Spinal cord (tissue), 10 donors: ENCODE results near the gene SLC4A1. TPM values are rescaled to one million over a fixed set of nuclear protein-coding genes. Genes with fewer than 3 reads are reported as not detected.
"Not testable (repeated sequence)": the region's sequence is repeated elsewhere in the genome, so short reads cannot be mapped to it uniquely, and the experiment has no call there.

Source experiments
- DNase-seq, 6 donors: peaks; one replicate each; pipeline versions ENCODE4 v3.0.0 to v3.0.0-alpha.2; 2013 to 2015; ENCODE audit warnings: low spot score in 6 of 6, low read depth in 4 of 6
- H3K27ac ChIP-seq: one replicate; pipeline ENCODE4 v1.5.1; 2013; ENCODE audit warnings: low read depth, low read length, control low read depth
- H3K27me3 ChIP-seq: one replicate; pipeline ENCODE4 v1.6.1; 2013; ENCODE audit warnings: low read length; ENCODE audit not compliant: control insufficient read depth, insufficient read depth
- H3K36me3 ChIP-seq: one replicate; pipeline ENCODE4 v1.6.1; 2013; ENCODE audit warnings: low read length; ENCODE audit not compliant: control insufficient read depth, insufficient read depth
- H3K4me1 ChIP-seq: one replicate; pipeline ENCODE4 v1.6.1; 2013; ENCODE audit warnings: low read length; ENCODE audit not compliant: control insufficient read depth, insufficient read depth
- H3K4me3 ChIP-seq: one replicate; pipeline ENCODE4 v1.5.1; 2013; ENCODE audit warnings: low read depth, low read length, control low read depth
- H3K9me3 ChIP-seq: one replicate; pipeline ENCODE4 v1.6.1; 2013; ENCODE audit warnings: low read length; ENCODE audit not compliant: control insufficient read depth, insufficient read depth
- WGBS: methylation state at CpG from one replicate; pipeline ENCODE4 v1.1.5; 2013; ENCODE audit warnings: missing lambda C conversion rate; ENCODE audit not compliant: insufficient coverage; 5-methylcytosine and 5-hydroxymethylcytosine counted together
- polyA plus RNA-seq, 2 donors: library from polyadenylated mRNA; unstranded; fragments of 120-200 nt; gene quantifications; one replicate each; pipeline ENCODE4 v1.2.1, GENCODE V29; 2013; ENCODE audit not compliant: insufficient read length in 2 of 2
- total RNA-seq, 2 donors: library from RNA; depleted of rRNA in 1 of 2; stranded (reverse); fragments of 120-200 nt in 1 of 2; fragments of >200 nt in 1 of 2; gene quantifications; one replicate each; pipeline versions ENCODE4 v1.2.3 to v1.2.4, GENCODE V29; 2013 to 2014
- donor health status: healthy.

The SLC4A1 gene
- total and polyA plus RNA-seq, 4 donors: 3.9 to 34.6 (median 8.9) TPM

- no peaks in the 10 kb centered on the region for H3K36me3 ChIP-seq
- H3K4me1 ChIP-seq: peaks cover 8% of the 10 kb centered on the region
- H3K9me3 ChIP-seq: no peaks in the 10 kb centered on the region
- DNase-seq: no peak
- H3K27me3 ChIP-seq: no peaks in the 10 kb centered on the region
- no peak overlapping the region for H3K4me3 ChIP-seq
- WGBS: 80% methylated on average over 1 of the region's 10 CpGs
- H3K27ac ChIP-seq: no peak overlapping the region
Observed at GRCh38 chr17:44247876-44248736, 19.8 kb downstream of the SLC4A1 start.

DNA sequence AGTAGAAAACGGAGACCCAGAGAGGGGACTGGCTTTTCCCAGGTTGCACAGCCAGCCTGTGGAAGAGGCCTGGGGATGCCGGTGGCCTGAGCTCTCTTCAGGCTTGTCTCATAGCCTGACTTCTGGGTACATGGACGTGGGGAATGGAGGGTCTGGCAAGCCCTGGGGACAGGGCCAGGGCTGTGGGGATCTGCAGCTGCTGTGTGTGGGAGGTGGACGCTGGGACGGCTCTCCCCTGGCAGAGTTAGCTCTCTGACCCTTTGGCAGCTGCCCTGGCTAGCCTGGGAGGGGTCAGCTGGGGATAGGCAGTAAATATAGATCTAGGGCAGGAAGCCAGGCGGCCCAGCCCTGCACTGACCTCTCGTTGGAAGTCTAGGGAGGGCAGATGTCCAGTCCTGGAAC, 20.5 kb downstream of the SLC4A1 start:
- no peak overlapping the region for H3K27ac ChIP-seq
- 65% methylated on average over 7 of the region's 7 CpGs for WGBS

DNA sequence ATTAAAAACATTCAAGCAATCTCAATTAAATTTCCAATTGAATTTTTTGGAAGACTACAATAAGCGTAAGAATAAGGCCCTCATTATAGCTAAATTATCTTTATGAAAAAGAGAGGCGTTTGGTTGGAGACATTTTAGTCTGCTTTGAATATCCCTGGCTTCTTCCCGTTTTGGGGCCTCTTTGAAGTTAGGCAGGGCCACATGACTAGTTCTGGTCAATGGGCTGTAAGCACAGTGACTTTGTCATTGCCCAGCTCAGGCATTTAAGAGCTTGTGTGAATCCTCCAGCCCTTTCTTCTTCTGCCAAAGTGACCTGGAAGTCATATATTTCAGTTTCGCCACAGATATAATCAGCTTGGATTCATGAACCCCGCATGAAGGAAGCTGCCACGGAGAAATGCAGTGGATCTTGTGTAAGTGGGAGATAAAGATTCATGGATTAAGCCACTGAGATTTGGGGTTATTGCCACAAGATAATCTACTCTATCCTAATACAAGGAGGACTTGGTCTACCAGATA, 26.8 kb downstream of the SLC4A1 start:
- Histone ChIP-seq H3K27me3 (no peaks in the 10 kb centered on the region), H3K9me3 (no peaks in the 10 kb centered on the region), H3K4me3 (no peak overlapping the region), H3K27ac (no peak overlapping the region), H3K36me3 (no peaks in the 10 kb centered on the region), H3K4me1 (peaks cover under 1% of the 10 kb centered on the region)
- DNase-seq: no peak
- 57% methylated on average over 2 of the region's 6 CpGs for WGBS

More for the DNA sequence above, 20.5 kb downstream of the SLC4A1 start:
- DNase-seq: no peak
- H3K36me3 ChIP-seq: no peaks in the 10 kb centered on the region
- no peaks in the 10 kb centered on the region for H3K27me3 ChIP-seq
- H3K4me3 ChIP-seq: no peak overlapping the region
- no peaks in the 10 kb centered on the region for H3K9me3 ChIP-seq
- H3K4me1 ChIP-seq: peaks cover 8% of the 10 kb centered on the region

GRCh38 chr17:44237886-44238285, 30.0 kb downstream of the SLC4A1 start:
- not testable (repeated sequence) for H3K36me3 ChIP-seq, H3K4me1 ChIP-seq, H3K4me3 ChIP-seq, H3K27ac ChIP-seq, H3K27me3 ChIP-seq, H3K9me3 ChIP-seq, DNase-seq
- WGBS: 90% methylated on average over 6 of the region's 28 CpGs

DNA sequence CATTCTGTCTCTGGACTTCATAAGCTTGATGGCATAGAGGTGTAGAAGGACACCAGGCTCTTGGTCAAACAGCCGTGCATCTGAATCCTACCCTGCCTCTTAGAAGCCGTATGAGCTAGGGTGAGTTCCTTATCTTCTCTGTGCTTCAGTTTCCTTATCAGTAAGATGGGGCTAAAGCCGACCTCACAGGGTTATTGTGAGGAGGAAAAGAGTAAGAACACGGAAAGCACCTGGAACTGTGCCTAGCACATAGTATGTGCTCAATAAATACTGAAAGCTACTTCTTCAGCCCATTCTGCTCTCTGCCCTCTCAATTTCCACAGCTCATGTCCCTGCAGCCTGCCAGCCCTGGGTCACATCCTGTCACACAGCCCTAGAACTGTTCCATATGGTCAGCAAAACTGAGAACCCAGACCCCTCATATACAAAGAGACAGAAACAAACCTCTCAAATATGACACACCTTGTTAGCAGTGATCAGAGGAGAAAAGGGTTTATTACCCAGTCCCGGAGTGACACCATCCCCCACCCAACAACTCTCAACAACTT, 31.4 kb downstream of the SLC4A1 start:
- 75% methylated on average over 1 of the region's 5 CpGs for WGBS
- Histone ChIP-seq H3K27me3 (no peaks in the 10 kb centered on the region), H3K36me3 (no peaks in the 10 kb centered on the region), H3K9me3 (no peaks in the 10 kb centered on the region), H3K4me3 (no peak overlapping the region), H3K4me1 (no peaks in the 10 kb centered on the region), H3K27ac (no peak overlapping the region)
- DNase-seq: no peak

DNA sequence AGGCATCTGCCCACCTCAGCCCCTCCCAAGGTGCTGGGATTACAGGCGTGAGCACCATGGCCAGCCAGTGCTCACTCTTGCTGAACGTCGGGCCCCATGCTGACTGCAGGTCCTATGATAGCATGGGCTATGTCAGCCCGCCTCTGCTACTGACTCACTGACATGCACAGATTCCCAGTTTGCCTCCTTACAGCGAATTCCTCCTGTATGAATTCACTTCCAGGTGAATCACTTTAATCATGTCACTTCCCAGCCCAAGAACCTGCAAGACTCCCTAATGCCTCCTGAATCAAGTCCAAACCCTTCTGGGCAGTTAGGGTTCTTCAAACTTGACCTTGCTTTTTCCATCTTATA, 32.4 kb downstream of the SLC4A1 start:
- Histone ChIP-seq H3K27me3 (no peaks in the 10 kb centered on the region), H3K4me3 (no peak overlapping the region), H3K27ac (no peak overlapping the region), H3K9me3 (no peaks in the 10 kb centered on the region), H3K4me1 (no peaks in the 10 kb centered on the region), H3K36me3 (no peaks in the 10 kb centered on the region)
- 72% methylated on average over 5 of the region's 5 CpGs for WGBS
- DNase-seq: no peak

DNA sequence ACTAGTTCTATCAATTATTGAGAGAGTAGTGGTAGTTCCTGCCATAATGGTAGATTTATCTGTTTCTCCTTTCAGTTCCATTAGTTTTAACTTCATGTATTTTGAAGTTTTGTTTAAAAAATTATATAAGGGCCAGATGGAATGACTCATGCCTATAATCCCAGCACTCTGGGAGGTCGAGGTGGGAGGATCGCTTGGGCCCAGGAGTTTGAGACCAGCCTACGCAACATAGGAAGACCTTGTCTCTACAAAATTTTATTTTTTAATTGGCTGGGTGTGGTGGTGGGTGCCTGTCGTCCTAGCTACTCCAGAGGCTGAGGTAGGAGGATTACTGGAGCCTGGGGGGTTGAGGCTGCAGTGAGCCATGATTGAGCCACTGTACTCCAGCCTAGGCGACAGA, 34.4 kb downstream of the SLC4A1 start:
- no peak overlapping the region for H3K4me3 ChIP-seq
- no CpG with 5 or more reads among the region's 5 CpGs for WGBS
- H3K27me3 ChIP-seq: no peaks in the 10 kb centered on the region
- no peaks in the 10 kb centered on the region for H3K9me3 ChIP-seq
- no peak for DNase-seq
- H3K27ac ChIP-seq: no peak overlapping the region
- no peaks in the 10 kb centered on the region for H3K36me3 ChIP-seq
- H3K4me1 ChIP-seq: no peaks in the 10 kb centered on the region

GRCh38 chr17:44232061-44232460, 35.9 kb downstream of the SLC4A1 start:
- no peaks in the 10 kb centered on the region for H3K27me3 ChIP-seq
- DNase-seq: no peak
- H3K9me3 ChIP-seq: no peaks in the 10 kb centered on the region
- H3K4me3 ChIP-seq: no peak overlapping the region
- no peak overlapping the region for H3K27ac ChIP-seq
- H3K36me3 ChIP-seq: no peaks in the 10 kb centered on the region
- WGBS: 96% methylated on average over 4 of the region's 7 CpGs
- no peaks in the 10 kb centered on the region for H3K4me1 ChIP-seq

DNA sequence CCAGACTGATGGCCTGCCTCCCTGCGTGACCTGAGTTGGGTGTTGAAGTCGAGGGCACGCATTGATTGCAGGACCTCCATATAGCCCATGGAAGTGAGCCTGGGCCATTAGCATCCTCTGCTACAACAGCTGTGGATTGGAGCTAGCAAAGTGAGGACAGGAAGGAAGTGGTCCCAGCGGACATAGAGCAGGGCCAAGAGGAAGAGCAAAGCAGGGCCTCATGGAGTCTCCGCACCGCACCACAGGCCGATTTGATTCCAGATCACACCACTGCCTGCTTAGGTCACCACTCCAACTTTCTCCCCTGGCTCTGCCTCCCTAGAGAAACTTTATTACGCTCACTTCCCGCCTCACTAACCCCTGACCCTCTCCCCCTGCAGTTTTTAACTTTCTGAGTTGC, 37.8 kb downstream of the SLC4A1 start:
- Histone ChIP-seq H3K27me3 (no peaks in the 10 kb centered on the region), H3K9me3 (no peaks in the 10 kb centered on the region), H3K4me3 (no peak overlapping the region), H3K4me1 (no peaks in the 10 kb centered on the region), H3K27ac (no peak overlapping the region), H3K36me3 (no peaks in the 10 kb centered on the region)
- DNase-seq: no peak
- 85% methylated on average over 8 of the region's 9 CpGs for WGBS

DNA sequence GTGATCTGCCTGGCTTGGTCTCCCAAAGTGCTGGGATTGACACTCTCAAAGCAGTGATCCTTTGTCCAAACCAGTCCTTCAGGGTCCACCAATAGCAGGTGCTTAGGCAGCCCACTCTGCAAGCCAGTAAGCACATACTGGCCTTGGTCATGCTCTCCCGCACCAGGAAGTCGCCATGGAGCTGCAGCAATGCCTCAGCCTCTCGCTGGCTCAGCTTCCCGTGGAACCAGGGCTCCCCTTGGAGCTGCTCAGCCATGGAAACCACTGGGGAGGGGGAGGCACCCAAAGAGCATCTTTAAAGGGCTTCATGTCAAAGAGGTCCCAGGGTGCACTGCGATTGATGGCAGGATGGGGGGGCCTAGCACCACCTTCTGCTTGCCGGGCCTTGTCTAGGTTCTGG, 38.8 kb downstream of the SLC4A1 start:
- no peaks in the 10 kb centered on the region for H3K27me3 ChIP-seq
- H3K27ac ChIP-seq: no peak overlapping the region
- no peak for DNase-seq
- no peak overlapping the region for H3K4me3 ChIP-seq
- H3K4me1 ChIP-seq: peaks cover 6% of the 10 kb centered on the region
- no peaks in the 10 kb centered on the region for H3K36me3 ChIP-seq
- 56% methylated on average over 6 of the region's 6 CpGs for WGBS
- no peaks in the 10 kb centered on the region for H3K9me3 ChIP-seq
